Omental fat pad (tissue), 4 donors: ENCODE data around the gene CLBA1. TPM values are rescaled to one million over a fixed set of nuclear protein-coding genes. Genes with fewer than 3 reads are reported as not detected.

Experiments
- ATAC-seq: fragments of 150-250 bp; one replicate; pipeline ENCODE4 v1.9.1; 2016; ENCODE audit warnings: mild to moderate bottlenecking, moderate library complexity; ENCODE audit not compliant: low FRiP score
- DNase-seq: peaks from one replicate; pipeline ENCODE4 v3.0.0-alpha.2; 2019; ENCODE audit warnings: low spot score
- CTCF ChIP-seq, 3 donors: fragments of 450-650 bp; IDR thresholded peaks; one replicate each; pipeline ENCODE4 v1.5.1; 2016 to 2017; ENCODE audit warnings: antibody characterized with exemption in 3 of 3, mild to moderate bottlenecking in 3 of 3, moderate library complexity in 2 of 3
- total RNA-seq, 4 donors: library from RNA; depleted of rRNA; stranded (reverse); fragments of >200 nt; gene quantifications; one replicate each; pipeline ENCODE4 v1.1.0, GENCODE V29; 2016

The CLBA1 gene
- total RNA-seq, 4 donors from 2014 or later, result 2.5 to 6.1 (median 3.3) TPM

GRCh38 chr14:104954746-104955395, 30.7 kb upstream of the CLBA1 start:
- ATAC-seq (no peak), DNase-seq (no peak)

GRCh38 chr14:104955396-104955770, 30.2 kb upstream of the CLBA1 start:
- DNase-seq, result no peak
- ATAC-seq, result no peak
- TF ChIP-seq CTCF (IDR thresholded peaks at IDR 0.05), result no peak

More at GRCh38 chr14:104954746-104955395, 30.7 kb upstream of the CLBA1 start:
- no peak for TF ChIP-seq CTCF (IDR thresholded peaks at IDR 0.05)

GRCh38 chr14:104956290-104956890, 29.2 kb upstream of the CLBA1 start:
- no peak for TF ChIP-seq CTCF (IDR thresholded peaks at IDR 0.05)
- ATAC-seq, result no peak
- no peak for DNase-seq

- DNase-seq, result no peak
- TF ChIP-seq CTCF (IDR thresholded peaks at IDR 0.05), result no peak
- no peak for ATAC-seq
Observed at GRCh38 chr14:104957146-104958113, 28.2 kb upstream of the CLBA1 start.

- no peak for TF ChIP-seq CTCF (IDR thresholded peaks at IDR 0.05)
- ATAC-seq (no peak), DNase-seq (no peak)
Observed at GRCh38 chr14:104964546-104964945, 21.0 kb upstream of the CLBA1 start.

GRCh38 chr14:104965561-104966231, 19.9 kb upstream of the CLBA1 start:
- no peak for ATAC-seq
- TF ChIP-seq CTCF (IDR thresholded peaks at IDR 0.05), result no peak
- DNase-seq, result no peak
